ENCODE data around the gene DGAT2.

DGAT2 gene

GRCh38 chr11:75823946-75824345 is 55.4 kb downstream of the DGAT2 start:
- DNase-seq (ENCODE audit: low spot score) = no peak

DNA sequence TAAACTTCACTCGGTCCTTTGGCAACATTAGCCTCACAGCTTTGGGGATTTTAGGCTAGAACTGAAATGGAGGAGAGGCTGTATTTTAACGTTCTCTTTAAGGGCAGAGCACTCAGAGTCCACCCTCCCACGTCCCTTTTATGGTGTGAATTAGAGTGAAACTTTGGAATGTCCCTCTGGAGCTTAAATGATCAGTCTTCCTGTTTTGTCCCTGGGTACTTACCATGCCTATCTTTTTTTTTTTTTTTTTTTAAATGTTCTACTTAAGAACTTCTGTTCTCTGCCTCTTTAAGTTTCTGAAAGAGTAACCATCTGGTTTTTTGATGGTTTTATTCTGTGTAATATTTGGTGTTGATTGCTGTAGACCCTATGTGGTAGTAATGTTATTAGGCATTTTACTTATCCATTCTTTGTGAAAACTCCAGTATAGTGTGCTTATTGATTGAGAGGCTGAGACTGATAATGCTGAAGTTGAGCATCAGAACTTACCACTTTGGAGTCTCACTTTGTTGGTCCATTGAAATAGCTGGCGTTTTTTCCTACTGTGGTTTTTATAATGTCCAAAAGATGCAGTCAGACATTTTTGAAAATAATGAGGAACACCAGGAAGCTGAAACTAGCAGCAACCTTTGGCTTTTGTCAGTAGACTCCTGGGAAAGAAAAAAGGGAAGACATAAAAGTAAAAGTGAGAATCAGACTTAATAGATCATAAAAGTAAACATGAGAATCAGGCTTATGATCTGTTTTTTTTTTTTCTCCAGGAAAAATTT is 58.1 kb downstream of the DGAT2 start:
- no peak for DNase-seq (ENCODE audit: low spot score)

GRCh38 chr11:75827562-75827961 is 59.0 kb downstream of the DGAT2 start:
- DNase-seq (ENCODE audit: low spot score) = no peak

DNA sequence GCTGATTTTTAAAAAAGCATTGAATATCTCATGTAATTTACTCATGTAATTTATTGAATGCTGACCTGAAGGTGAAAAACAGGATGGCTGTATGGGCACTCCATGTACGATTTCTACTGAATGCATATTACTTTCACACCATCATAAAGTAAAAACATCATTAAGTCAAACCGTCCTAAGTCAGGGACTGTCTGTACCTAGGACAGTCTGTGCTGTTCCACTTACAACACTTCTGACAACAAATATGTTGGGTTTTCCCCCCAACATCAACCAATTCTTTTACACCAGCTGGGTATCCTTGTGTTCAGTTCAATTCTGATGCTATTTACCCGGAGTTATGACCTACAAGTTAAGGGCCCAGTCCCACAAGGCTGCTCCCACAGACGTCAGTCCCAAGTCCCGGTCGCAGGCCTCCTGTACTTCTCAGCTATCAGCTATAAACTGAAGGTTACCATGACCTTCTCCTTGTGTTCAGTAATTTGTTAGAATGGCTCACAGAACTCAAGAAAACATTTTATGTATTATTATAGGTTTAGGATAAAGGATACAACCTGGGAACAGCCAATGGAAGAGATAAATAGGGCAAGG is 63.4 kb downstream of the DGAT2 start:
- no peak for DNase-seq (ENCODE audit: low spot score)

- DNase-seq (ENCODE audit: low spot score) = no peak
Observed at GRCh38 chr11:75834728-75835127, 66.2 kb downstream of the DGAT2 start.

DNA sequence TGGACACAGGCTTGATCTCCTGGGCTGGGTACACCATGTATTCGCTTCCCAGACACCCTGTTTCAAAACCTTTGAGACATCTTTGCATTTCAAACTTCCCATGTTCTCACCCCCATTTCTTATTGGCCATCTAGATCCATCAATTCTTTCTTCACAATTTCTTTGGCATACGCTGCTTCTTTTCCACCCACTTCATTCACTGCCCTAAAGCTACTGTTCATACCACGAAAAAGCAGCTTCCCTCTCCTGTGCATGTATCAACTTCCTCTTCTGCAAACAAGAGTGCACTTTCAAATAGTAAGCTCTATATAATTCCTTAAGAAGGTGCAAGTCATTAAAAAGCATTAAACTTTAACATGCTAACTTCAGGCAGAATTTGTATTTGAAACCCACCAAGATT is 67.8 kb downstream of the DGAT2 start:
- DNase-seq (ENCODE audit: low spot score) = no peak

GRCh38 chr11:75839851-75840250 is 71.3 kb downstream of the DGAT2 start:
- no peak for DNase-seq (ENCODE audit: low spot score)

DNA sequence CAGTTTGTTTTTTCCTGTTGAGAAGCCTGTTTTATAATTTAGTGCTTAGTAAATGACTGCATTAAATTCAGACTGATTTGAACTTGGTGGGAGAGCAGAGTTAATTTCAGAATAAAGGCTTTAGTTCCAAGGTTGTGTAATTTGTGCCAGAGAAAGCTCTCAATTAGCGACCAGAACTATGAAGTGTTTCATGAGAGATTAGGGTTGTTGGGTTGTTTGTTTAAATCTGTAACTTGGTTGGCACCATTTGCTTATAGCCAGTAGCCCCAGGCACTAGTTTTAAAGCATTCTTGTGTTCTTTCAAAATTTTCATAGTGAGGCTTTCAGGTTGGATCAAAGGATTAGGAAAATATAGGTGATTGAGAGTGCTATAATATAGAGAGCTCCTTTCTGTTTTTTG is 71.9 kb downstream of the DGAT2 start:
- DNase-seq (ENCODE audit: low spot score) = no peak

GRCh38 chr11:75841739-75842138 is 73.2 kb downstream of the DGAT2 start:
- DNase-seq (ENCODE audit: low spot score) = peak; percentile 71

DNA sequence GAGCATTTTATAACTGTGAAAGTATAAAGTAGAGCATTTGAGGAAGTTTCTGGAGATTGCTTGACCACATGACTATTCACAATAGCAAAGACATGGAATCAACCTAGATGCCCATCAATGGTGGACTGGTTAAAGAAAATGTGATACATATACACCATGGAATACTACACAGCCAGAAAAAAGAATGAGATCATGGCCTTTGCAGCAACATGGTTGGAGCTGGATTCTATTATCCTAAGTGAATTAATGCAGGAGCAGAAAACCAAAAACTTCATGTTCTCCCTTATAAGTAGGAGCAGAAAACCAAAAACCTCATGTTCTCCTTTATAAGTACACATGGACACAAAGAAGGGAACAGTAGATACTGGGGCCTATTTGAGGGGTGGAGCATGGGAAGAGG is 76.7 kb downstream of the DGAT2 start:
- no peak for DNase-seq (ENCODE audit: low spot score)

DNA sequence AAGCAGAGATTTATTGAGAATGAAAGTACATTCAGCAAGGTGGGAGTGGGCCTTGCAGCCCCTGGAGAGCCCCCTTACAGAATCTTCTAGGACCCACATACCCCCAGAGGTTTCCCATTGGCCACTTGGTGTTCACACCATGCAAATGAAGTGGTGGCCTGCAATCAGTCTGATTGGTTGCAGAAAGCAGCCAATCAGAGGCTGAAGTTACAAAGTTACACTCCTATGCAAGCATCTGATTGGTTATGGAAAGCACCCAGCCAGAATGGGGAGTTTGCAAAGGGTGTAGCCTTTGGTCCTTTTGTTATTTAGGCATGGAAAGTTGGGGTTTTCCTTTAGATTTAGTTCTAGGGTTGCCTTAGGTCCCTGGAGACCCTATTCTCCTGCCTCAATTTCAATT is 81.3 kb downstream of the DGAT2 start:
- DNase-seq (ENCODE audit: low spot score) = no peak

DNA sequence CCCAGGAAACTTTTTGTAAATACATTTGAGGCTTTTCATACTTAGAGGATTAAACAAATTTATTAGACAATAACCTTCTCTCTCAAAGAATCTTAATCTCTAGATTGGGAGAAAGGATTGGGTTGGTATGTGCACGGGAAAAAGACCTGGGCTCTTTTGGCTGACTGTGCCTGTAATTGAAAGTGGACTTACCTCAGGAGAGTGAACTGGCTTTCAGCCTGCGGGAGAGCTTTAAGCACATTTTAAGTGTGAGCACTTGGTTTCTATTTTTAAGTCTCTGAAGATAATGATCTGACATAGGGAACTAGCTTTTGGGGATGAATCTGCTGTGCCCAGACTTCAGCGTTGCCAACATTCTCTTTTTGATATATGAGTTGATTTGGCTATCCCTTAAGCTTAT is 82.2 kb downstream of the DGAT2 start:
- DNase-seq (ENCODE audit: low spot score) = no peak

Small RNAs within 50 kb of the gene (small RNA-seq; reads per million reads assigned to genes)
- 0 reads per million in 2 experiments for gene RF00019
- gene RN7SL786P = 0 reads per million in 2 experiments

Data from SK-N-DZ (cell line).